ENCODE measurements around the gene UST.

UST gene

DNA sequence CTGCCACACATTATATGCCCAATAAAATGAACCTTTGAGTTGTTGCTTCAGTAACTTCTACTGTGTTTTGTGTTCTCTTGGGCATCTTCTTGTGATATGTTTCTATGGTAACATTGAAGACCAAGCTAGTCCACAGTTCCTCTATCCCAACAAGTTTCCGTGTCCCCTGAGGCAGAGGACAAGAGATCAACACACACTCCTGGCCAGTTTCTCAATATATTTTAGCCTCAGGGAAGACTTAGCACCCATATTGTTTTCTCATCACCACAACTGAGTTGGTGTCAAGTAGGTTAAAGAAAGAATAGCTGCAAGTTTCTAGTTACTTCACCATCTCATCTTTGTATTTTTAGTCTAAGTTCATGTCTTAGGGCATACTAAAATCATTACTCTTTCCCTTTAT, 277.5 kb downstream of the UST start:
- TF ChIP-seq, protein P1, sequence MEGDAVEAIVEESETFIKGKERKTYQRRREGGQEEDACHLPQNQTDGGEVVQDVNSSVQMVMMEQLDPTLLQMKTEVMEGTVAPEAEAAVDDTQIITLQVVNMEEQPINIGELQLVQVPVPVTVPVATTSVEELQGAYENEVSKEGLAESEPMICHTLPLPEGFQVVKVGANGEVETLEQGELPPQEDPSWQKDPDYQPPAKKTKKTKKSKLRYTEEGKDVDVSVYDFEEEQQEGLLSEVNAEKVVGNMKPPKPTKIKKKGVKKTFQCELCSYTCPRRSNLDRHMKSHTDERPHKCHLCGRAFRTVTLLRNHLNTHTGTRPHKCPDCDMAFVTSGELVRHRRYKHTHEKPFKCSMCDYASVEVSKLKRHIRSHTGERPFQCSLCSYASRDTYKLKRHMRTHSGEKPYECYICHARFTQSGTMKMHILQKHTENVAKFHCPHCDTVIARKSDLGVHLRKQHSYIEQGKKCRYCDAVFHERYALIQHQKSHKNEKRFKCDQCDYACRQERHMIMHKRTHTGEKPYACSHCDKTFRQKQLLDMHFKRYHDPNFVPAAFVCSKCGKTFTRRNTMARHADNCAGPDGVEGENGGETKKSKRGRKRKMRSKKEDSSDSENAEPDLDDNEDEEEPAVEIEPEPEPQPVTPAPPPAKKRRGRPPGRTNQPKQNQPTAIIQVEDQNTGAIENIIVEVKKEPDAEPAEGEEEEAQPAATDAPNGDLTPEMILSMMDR (IDR thresholded peaks at IDR 0.05; ENCODE audit: extremely low read depth, insufficient read depth, missing control alignments): no peak
- no peak for DNase-seq (ENCODE audit: low spot score)
- in situ Hi-C loops (cut with MboI; ENCODE audit: low pct_unique_long_range_greater_than_20kb, low sequenced_read_pairs, unreplicated experiment): no loop called here

DNA sequence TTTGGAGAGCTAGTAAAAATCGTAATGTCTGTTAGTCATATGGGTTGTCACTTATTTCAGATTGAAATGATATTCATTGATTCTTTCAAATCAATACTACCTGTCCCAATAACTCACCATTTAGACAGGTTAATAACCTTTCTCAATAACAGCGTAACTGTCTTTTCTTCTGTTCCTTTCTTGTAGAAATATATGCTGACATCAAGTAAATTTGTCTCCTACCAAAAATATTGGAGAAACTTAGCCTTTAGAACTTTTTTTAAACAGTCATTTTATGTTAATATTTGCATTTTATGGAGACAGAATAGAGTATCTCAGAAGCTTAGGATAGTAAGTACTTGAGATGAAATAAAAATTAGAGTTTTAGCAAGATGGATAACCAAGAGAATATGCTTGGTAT, 278.2 kb downstream of the UST start:
- in situ Hi-C loops (cut with MboI; ENCODE audit: low pct_unique_long_range_greater_than_20kb, low sequenced_read_pairs, unreplicated experiment): no loop called here
- TF ChIP-seq, protein P1 (IDR thresholded peaks at IDR 0.05; ENCODE audit: extremely low read depth, insufficient read depth, missing control alignments): no peak
- DNase-seq (ENCODE audit: low spot score): no peak

DNA sequence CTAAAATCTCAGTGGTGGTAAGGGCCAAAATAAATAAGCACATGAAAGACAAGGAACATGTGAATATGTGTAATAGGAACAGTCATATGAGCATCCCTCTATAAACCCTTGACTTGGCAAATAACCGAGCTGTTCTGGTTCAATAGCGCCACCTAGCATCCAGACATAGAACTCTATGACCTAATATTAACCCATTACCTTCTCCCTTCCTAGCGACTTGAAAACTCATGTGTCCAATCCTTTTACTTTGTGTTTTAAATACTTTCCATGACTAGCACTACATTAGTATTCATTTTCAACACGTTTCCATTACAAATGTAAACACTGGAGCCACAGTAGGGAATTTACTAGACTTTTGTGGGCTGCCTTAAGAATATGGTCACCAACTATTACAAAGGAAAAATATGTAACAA, 279.7 kb downstream of the UST start:
- in situ Hi-C loops (cut with MboI; ENCODE audit: low pct_unique_long_range_greater_than_20kb, low sequenced_read_pairs, unreplicated experiment): no loop called here
- TF ChIP-seq, protein P1 (IDR thresholded peaks at IDR 0.05; ENCODE audit: extremely low read depth, insufficient read depth, missing control alignments): peak; percentile 51
- DNase-seq (ENCODE audit: low spot score): no peak

DNA sequence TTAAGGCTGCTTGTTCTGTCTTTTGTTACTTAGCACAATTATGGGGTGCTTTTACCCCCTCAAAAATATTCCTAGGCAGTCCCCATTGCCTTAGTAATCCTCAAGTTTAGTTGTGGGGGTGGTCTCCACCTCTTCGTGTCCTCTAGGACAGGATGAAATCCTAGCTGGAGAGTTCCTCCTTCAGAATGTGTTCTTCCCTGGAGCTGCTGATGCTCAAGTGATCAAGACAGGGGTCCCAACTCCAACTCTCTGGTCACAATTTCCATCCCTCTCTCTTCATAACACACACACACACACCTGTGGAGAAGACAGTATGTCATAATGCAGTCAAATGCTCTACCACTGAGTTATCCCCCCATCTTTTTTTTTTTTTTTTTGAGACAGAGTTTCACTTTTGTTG, 280.7 kb downstream of the UST start:
- in situ Hi-C loops (cut with MboI; ENCODE audit: low pct_unique_long_range_greater_than_20kb, low sequenced_read_pairs, unreplicated experiment): no loop called here
- TF ChIP-seq, protein P1 (IDR thresholded peaks at IDR 0.05; ENCODE audit: extremely low read depth, insufficient read depth, missing control alignments): no peak

DNA sequence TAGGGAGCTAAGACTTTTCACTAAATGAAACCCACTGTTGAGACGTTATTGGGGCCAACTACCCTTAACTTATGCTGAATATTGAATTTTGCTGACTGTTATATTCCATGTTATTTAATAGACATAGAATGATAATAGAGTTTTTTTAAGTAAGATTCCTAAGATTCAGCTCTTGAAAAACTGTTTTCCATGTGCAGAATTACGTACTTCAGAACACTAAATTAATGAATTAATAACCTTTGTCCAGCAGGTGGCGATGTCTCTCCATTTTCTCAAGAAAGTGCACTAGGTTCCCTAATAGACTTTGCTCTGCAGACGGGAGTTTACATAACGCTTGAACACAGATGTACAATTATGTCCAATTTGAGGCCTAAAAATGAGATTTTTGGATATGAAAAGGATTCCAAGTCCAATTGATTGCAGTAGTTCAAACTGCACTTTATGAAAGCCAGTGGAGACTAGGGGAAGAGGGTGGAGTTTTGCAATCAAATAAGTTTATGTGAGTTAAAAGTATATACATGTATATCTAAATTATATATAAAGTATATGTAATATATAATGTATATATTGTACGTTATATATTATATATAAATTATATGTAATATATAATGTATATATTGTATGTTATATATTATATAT, 282.1 kb downstream of the UST start:
- in situ Hi-C loops (cut with MboI; ENCODE audit: low pct_unique_long_range_greater_than_20kb, low sequenced_read_pairs, unreplicated experiment): no loop called here
- TF ChIP-seq, protein P1 (IDR thresholded peaks at IDR 0.05; ENCODE audit: extremely low read depth, insufficient read depth, missing control alignments): peak; percentile 56
- DNase-seq (ENCODE audit: low spot score): peak; percentile 63

More for the DNA sequence above, 280.7 kb downstream of the UST start:
- DNase-seq (ENCODE audit: low spot score): no peak

DNA sequence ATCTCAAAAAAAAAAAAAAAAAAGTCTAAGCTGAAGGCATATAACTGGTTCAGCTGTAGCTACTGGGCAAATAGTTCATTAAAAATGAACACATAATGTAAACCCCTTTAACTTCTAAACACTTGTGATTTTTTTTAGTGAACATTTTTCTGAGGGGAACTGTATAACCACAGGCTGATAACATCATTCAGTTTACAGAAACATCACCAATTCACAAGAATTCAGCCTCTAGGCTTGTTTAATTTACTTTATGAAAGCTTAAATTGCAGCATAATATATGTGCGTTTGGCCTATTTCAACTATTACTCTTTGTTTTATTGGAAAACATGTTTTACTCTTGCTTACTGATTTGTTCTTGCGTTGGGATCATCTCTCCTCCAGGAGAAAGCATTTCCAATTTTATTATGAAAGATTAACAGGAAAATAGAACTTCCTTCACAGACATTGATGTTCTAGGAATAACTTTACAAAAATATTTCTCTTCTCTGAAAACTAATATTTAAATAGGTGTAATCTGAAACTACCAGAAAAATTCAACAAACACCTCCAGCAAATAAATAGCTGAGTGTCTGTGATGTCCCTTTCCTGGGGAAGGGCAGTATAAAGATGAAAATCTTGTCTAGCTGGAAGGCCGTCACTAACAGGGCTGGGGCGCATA, 284.5 kb downstream of the UST start:
- no peak for DNase-seq (ENCODE audit: low spot score)
- TF ChIP-seq, protein P1 (IDR thresholded peaks at IDR 0.05; ENCODE audit: extremely low read depth, insufficient read depth, missing control alignments): no peak
- in situ Hi-C loops (cut with MboI; ENCODE audit: low pct_unique_long_range_greater_than_20kb, low sequenced_read_pairs, unreplicated experiment): loop anchor here (10.0 kb wide), 1 partner anchor 403 kb away; no protein-coding TSS in a partner anchor
